ENCODE measurements around the gene RPUSD2. TPM values are rescaled to one million over a fixed set of nuclear protein-coding genes. Genes with fewer than 3 reads are reported as not detected.
"Not testable (repeated sequence)": the region's sequence is repeated elsewhere in the genome, so short reads cannot be mapped to it uniquely, and the experiment has no call there.

The RPUSD2 gene
- polyA plus RNA-seq, 5 donors = 6.3 to 11.1 (median 7.9) TPM

GRCh38 chr15:40563426-40563825 is 5.7 kb upstream of the RPUSD2 start:
- DNase-seq = no peak

GRCh38 chr15:40564591-40565332 is 4.3 kb upstream of the RPUSD2 start, which contains the start of gene CCDC32:
TSS of gene CCDC32 (minus strand) at chr15:40565042. CDS start at chr15:40563015, 2,027 bp downstream.
- peak; percentile 97 for DNase-seq

- DNase-seq = no peak
These were observed 3.5 kb upstream of the RPUSD2 start for GRCh38 chr15:40565333-40566238.

GRCh38 chr15:40567111-40567510 is 2.0 kb upstream of the RPUSD2 start:
- no peak for DNase-seq

GRCh38 chr15:40575113-40575512 is 6.0 kb downstream of the RPUSD2 start:
- DNase-seq = no peak

GRCh38 chr15:40576914-40577313 is 7.8 kb downstream of the RPUSD2 start:
- not testable (repeated sequence) for DNase-seq

- DNase-seq = no peak
These were observed 9.8 kb downstream of the RPUSD2 start for GRCh38 chr15:40578892-40579291.

GRCh38 chr15:40581796-40582195 is 12.7 kb downstream of the RPUSD2 start:
- not testable (repeated sequence) for DNase-seq

GRCh38 chr15:40582726-40583246 is 13.7 kb downstream of the RPUSD2 start:
- no peak for DNase-seq

GRCh38 chr15:40584191-40584590 is 15.1 kb downstream of the RPUSD2 start:
- DNase-seq = no peak

GRCh38 chr15:40590667-40591050 is 21.6 kb downstream of the RPUSD2 start:
- DNase-seq = no peak

- DNase-seq = no peak
These were observed 22.3 kb downstream of the RPUSD2 start for GRCh38 chr15:40591389-40591788.

GRCh38 chr15:40593165-40593564 is 24.1 kb downstream of the RPUSD2 start:
- DNase-seq = no peak

- DNase-seq = peak; percentile 96 to 100
These were observed 24.7 kb downstream of the RPUSD2 start, which contains the start of gene KNL1 for GRCh38 chr15:40593588-40594428. TSS of gene KNL1 (plus strand) at chr15:40594249. CDS start at chr15:40602932, 8,683 bp downstream.

- DNase-seq = peak in 1 of 2 donors; percentile 60
These were observed 25.3 kb downstream of the RPUSD2 start for GRCh38 chr15:40594429-40594836.

- DNase-seq = no peak
These were observed 26.1 kb downstream of the RPUSD2 start for GRCh38 chr15:40595219-40595618.

GRCh38 chr15:40595773-40596172 is 26.7 kb downstream of the RPUSD2 start:
- no peak for DNase-seq

GRCh38 chr15:40597024-40597423 is 27.9 kb downstream of the RPUSD2 start:
- no peak for DNase-seq

GRCh38 chr15:40598126-40598525 is 29.0 kb downstream of the RPUSD2 start:
- no peak for DNase-seq

- no peak for DNase-seq
These were observed 29.6 kb downstream of the RPUSD2 start for GRCh38 chr15:40598672-40599071.

- DNase-seq = no peak
These were observed 31.9 kb downstream of the RPUSD2 start for GRCh38 chr15:40600956-40601355.

All from right lung (tissue), 5 donors.